SK-N-SH (cell line): Measurements from ENCODE around the gene IKZF1. TPM values are rescaled to one million over a fixed set of nuclear protein-coding genes. Genes with fewer than 3 reads are reported as not detected.

Experiments used
- CTCF ChIA-PET: fragments of 300-600, 350-600 bp; formaldehyde crosslinking; extraction: SDS; loops from one replicate; lab custom pipeline; 2021; lab: Yijun Ruan, JAX
- POLR2A ChIA-PET: fragments of 350-600 bp; sonication (Branson Sonifier 250); formaldehyde crosslinking; extraction: SDS; loops from one replicate; lab custom pipeline; 2020; ENCODE audit warnings: antibody characterized with exemption, inconsistent platforms; lab: Yijun Ruan, JAX
- DNase-seq: peaks from one replicate; pipeline ENCODE4 v3.0.0; 2012
- H2AFZ ChIP-seq: fragments of 200-600 bp; sonication (generic); 2 replicates; pipeline ENCODE4 v1.8.1; 2016; ENCODE audit warnings: antibody characterized with exemption, mild to moderate bottlenecking, low read depth
- H3F3A ChIP-seq: fragments of 200-600 bp; sonication (generic); replicated peaks from 2 replicates; pipeline ENCODE3; 2016; ENCODE audit warnings: antibody characterized with exemption, mild to moderate bottlenecking; ENCODE audit not compliant: insufficient read depth
- H3K27ac ChIP-seq, 2 experiments: fragments of 200-500 bp in 1 of 2; fragments of 200-600 bp in 1 of 2; sonication (Bioruptor generic) in 1 of 2; sonication (generic), shearing (Covaris generic) in 1 of 2; 2 replicates each; pipeline versions ENCODE4 v1.5.1 to v1.6.1; 2014 to 2016; ENCODE audit warnings: low read depth in 2 of 2, inconsistent platforms in 1 of 2, low read length in 1 of 2, mild to moderate bottlenecking in 1 of 2, mixed read lengths in 1 of 2
- H3K27me3 ChIP-seq: fragments of 200-600 bp; sonication (generic), shearing (Covaris generic); 2 replicates; pipeline ENCODE4 v1.6.1; 2016; ENCODE audit warnings: mixed run types; ENCODE audit not compliant: insufficient read depth
- H3K36me3 ChIP-seq, 2 experiments: fragments of 200-500 bp in 1 of 2; fragments of 200-600 bp in 1 of 2; sonication (Bioruptor generic) in 1 of 2; sonication (generic) in 1 of 2; replicated peaks in 1 of 2; 2 replicates each; pipeline versions ENCODE3 to v1.5.1; 2014 to 2016; ENCODE audit warnings: low read length in 1 of 2, mild to moderate bottlenecking in 1 of 2; ENCODE audit not compliant: insufficient read depth in 2 of 2, control insufficient read depth in 1 of 2
- H3K4me1 ChIP-seq, 2 experiments: fragments of 200-500 bp in 1 of 2; fragments of 200-600 bp in 1 of 2; sonication (Bioruptor generic) in 1 of 2; sonication (generic), shearing (Covaris generic) in 1 of 2; 2 replicates each; pipeline versions ENCODE4 v1.5.1 to v1.6.1; 2014 to 2016; ENCODE audit warnings: low read depth in 1 of 2, low read length in 1 of 2, mixed run types in 1 of 2; ENCODE audit not compliant: insufficient read depth in 2 of 2, control insufficient read depth in 1 of 2
- H3K4me2 ChIP-seq: fragments of 200-600 bp; sonication (generic), shearing (Covaris generic); 2 replicates; pipeline ENCODE4 v1.6.1; 2017; ENCODE audit warnings: mixed run types
- H3K4me3 ChIP-seq, 2 experiments: fragments of 200-500 bp in 1 of 2; fragments of 200-600 bp in 1 of 2; sonication (Bioruptor generic) in 1 of 2; sonication (generic), shearing (Covaris generic) in 1 of 2; 2 replicates each; pipeline versions ENCODE4 v1.5.1 to v1.8.1; 2014 to 2016; ENCODE audit warnings: low read depth in 2 of 2, inconsistent platforms in 1 of 2, low read length in 1 of 2, mild to moderate bottlenecking in 1 of 2, mixed read lengths in 1 of 2, moderate library complexity in 1 of 2
- H3K79me2 ChIP-seq: fragments of 200-600 bp; sonication (generic); 2 replicates; pipeline ENCODE4 v1.8.1; 2017; ENCODE audit warnings: mild to moderate bottlenecking; ENCODE audit not compliant: insufficient read depth
- H3K9ac ChIP-seq: fragments of 200-600 bp; sonication (generic); 2 replicates; pipeline ENCODE4 v1.6.1; 2017; ENCODE audit warnings: mixed run types
- H3K9me2 ChIP-seq: fragments of 200-600 bp; sonication (generic); 2 replicates; pipeline ENCODE4 v1.6.1; 2017; ENCODE audit warnings: mixed run types
- H3K9me3 ChIP-seq: fragments of 200-600 bp; sonication (generic); 2 replicates; pipeline ENCODE4 v1.6.1; 2017; ENCODE audit warnings: mixed run types, mild to moderate bottlenecking, moderate library complexity
- H4K20me1 ChIP-seq: fragments of 200-600 bp; sonication (generic); 2 replicates; pipeline ENCODE4 v1.6.1; 2017; ENCODE audit warnings: mild to moderate bottlenecking, mixed run types; ENCODE audit not compliant: insufficient read depth
- CHD2 ChIP-seq: fragments of 150-350 bp; IDR thresholded peaks from 2 replicates; pipeline ENCODE4 v1.6.1; 2018; ENCODE audit warnings: low read length; ENCODE audit not compliant: partially characterized antibody
- EZH2phosphoT487 ChIP-seq: fragments of 200-600 bp; sonication (generic); IDR thresholded peaks from 2 replicates; pipeline ENCODE4 v1.6.1; 2017; ENCODE audit warnings: low read depth, mixed run types, mild to moderate bottlenecking, antibody characterized with exemption, moderate library complexity, borderline replicate concordance
- FOSL2 ChIP-seq: IDR thresholded peaks from 2 replicates; pipeline ENCODE4 v1.4.0; 2012; ENCODE audit warnings: low read depth, mild to moderate bottlenecking, moderate library complexity, borderline replicate concordance
- FOXM1 ChIP-seq: IDR thresholded peaks from 2 replicates; pipeline ENCODE4 v1.4.0; 2012; ENCODE audit warnings: low read depth, mild to moderate bottlenecking
- GABPA ChIP-seq: IDR thresholded peaks from 2 replicates; pipeline ENCODE4 v1.4.0; 2012; ENCODE audit warnings: low read depth, mild to moderate bottlenecking
- GATA2 ChIP-seq: sonication (generic); formaldehyde crosslinking; IDR thresholded peaks from 2 replicates; pipeline ENCODE4 v1.5.0; 2020; ENCODE audit warnings: mild to moderate bottlenecking, missing genetic modification reagents
- MEF2A ChIP-seq: IDR thresholded peaks from 2 replicates; pipeline ENCODE4 v1.4.0; 2012; ENCODE audit warnings: low read depth, borderline replicate concordance
- MXI1 ChIP-seq: IDR thresholded peaks from 2 replicates; pipeline ENCODE4 v1.6.1; 2012; ENCODE audit warnings: mild to moderate bottlenecking, low read depth, low read length, improper control_type of control experiment
- NFIC ChIP-seq: IDR thresholded peaks from 2 replicates; pipeline ENCODE4 v1.4.0; 2012; ENCODE audit warnings: borderline replicate concordance
- NRF1 ChIP-seq: IDR thresholded peaks from 2 replicates; pipeline ENCODE4 v1.6.1; 2012; ENCODE audit warnings: low read depth, mild to moderate bottlenecking, low read length
- POLR2AphosphoS5 ChIP-seq: IDR thresholded peaks from 2 replicates; pipeline ENCODE4 v1.6.1; 2012; ENCODE audit warnings: low read depth, low read length
- RCOR1 ChIP-seq: fragments of 150-350 bp; IDR thresholded peaks from 2 replicates; pipeline ENCODE4 v1.6.1; 2017; ENCODE audit warnings: antibody characterized with exemption, low read length
- RFX5 ChIP-seq: IDR thresholded peaks from 2 replicates; pipeline ENCODE4 v1.6.1; 2012; ENCODE audit warnings: mild to moderate bottlenecking, improper control_type of control experiment, low read length
- RXRA ChIP-seq: IDR thresholded peaks from 2 replicates; pipeline ENCODE4 v1.4.0; 2012; ENCODE audit warnings: low read depth, mild to moderate bottlenecking, borderline replicate concordance
- SIN3A ChIP-seq: IDR thresholded peaks from 2 replicates; pipeline ENCODE4 v1.6.1; 2012; ENCODE audit warnings: low read depth, mild to moderate bottlenecking, low read length, moderate library complexity, borderline replicate concordance
- SMC3 ChIP-seq: IDR thresholded peaks from 2 replicates; pipeline ENCODE4 v1.6.1; 2012; ENCODE audit warnings: low read depth, low read length, improper control_type of control experiment
- TAF1 ChIP-seq: IDR thresholded peaks from 2 replicates; pipeline ENCODE4 v1.6.1; 2012; ENCODE audit warnings: low read depth, mild to moderate bottlenecking, low read length, moderate library complexity, borderline replicate concordance
- TCF12 ChIP-seq: IDR thresholded peaks from 2 replicates; pipeline ENCODE4 v1.4.0; 2012
- TEAD4 ChIP-seq: IDR thresholded peaks from 2 replicates; pipeline ENCODE4 v1.4.0; 2012; ENCODE audit warnings: mild to moderate bottlenecking, borderline replicate concordance; ENCODE audit not compliant: insufficient read depth
- WGBS: methylation state at CpG from one replicate; pipeline ENCODE4 v1.1.6; 2017; ENCODE audit warnings: low lambda C conversion rate; 5-methylcytosine and 5-hydroxymethylcytosine counted together
- polyA plus RNA-seq, 3 experiments: library from polyadenylated mRNA; depleted of rRNA; stranded (reverse); fragments of >200 nt; gene quantifications; 2 replicates each; pipeline ENCODE4 v1.2.3, GENCODE V29; 2012
- TF ChIP-seq, protein P1 (sequence below): IDR thresholded peaks from 2 replicates; pipeline ENCODE4 v1.4.0; 2012; ENCODE audit warnings: low read depth, borderline replicate concordance
- TF ChIP-seq, protein P2 (sequence below): IDR thresholded peaks from 2 replicates; pipeline ENCODE4 v1.6.1; 2012; ENCODE audit warnings: mild to moderate bottlenecking, low read depth, low read length, moderate library complexity
- TF ChIP-seq, protein P3 (sequence below): IDR thresholded peaks from 2 replicates; pipeline ENCODE4; 2012

The IKZF1 gene
- polyA plus RNA-seq (2012; rRNA removed) = not detected in 2 replicates
- not detected in 2 replicates for polyA plus RNA-seq (2012; cell fraction: cytosol; rRNA removed)
- polyA plus RNA-seq (2012; cell fraction: nucleus; rRNA removed) = not detected in 2 replicates

DNA sequence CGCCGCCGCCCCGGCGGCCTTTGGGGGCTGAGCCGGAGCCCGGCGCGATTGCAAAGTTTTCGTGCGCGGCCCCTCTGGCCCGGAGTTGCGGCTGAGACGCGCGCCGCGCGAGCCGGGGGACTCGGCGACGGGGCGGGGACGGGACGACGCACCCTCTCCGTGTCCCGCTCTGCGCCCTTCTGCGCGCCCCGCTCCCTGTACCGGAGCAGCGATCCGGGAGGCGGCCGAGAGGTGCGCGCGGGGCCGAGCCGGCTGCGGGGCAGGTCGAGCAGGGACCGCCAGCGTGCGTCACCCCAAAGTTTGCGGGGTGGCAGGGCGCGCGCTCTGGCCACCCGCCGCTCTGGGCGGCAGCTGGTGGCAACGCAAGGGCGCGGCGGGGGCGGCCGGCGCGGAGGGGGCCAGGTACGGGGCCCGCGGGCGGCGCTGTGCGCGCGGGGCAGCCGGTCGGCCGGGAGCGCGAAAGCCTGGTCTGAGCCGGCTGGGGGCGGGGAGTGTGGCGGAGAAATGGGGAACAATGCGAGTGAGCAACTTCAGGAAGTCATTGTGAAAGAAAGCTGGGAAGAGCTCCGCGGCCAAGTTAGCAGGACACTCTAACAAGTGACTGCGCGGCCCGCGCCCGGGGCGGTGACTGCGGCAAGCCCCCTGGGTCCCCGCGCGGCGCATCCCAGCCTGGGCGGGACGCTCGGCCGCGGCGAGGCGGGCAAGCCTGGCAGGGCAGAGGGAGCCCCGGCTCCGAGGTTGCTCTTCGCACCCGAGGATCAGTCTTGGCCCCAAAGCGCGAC, at the start of gene IKZF1:
Gene IKZF1 (plus strand): TSS at position 588 of the 782 bp plus-strand sequence. CDS start 14,346 bp downstream, outside the sequence.
- CTCF ChIA-PET = interaction anchor here (1.0 to 2.0 kb wide), 4 partner anchors 8 to 74 kb away, joined by 3 to 4 read pairs (median 4); no protein-coding TSS in a partner anchor
- POLR2A ChIA-PET = no interaction called here
- H3K27ac ChIP-seq = no peak within 1 kb of the TSS
- no peak within 1 kb of the TSS for H3K4me2 ChIP-seq
- peaks cover 0 to 3% of the 10 kb centered on the region in 2 experiments; a peak in 1 of 4 replicates for H3K4me1 ChIP-seq
- peaks cover 24% of the 10 kb centered on the region for H3K27me3 ChIP-seq
- no peaks in the 10 kb centered on the region for H3F3A ChIP-seq
- peak; percentile 66 for DNase-seq
- H4K20me1 ChIP-seq = no peaks in the 10 kb centered on the region
- no peak within 1 kb of the TSS; the same call in 1 of the 2 replicates for H2AFZ ChIP-seq
- no peaks in the 10 kb centered on the region; the same call in 1 of the 2 replicates for H3K9me3 ChIP-seq
- H3K9ac ChIP-seq = no peak within 1 kb of the TSS
- no peaks in the 10 kb centered on the region for H3K9me2 ChIP-seq
- H3K4me3 ChIP-seq = peak within 1 kb of the TSS in 1 of 2 experiments; percentile 38; a peak in 2 of 4 replicates
- TF ChIP-seq RCOR1 (no peak), FOXM1 (no peak), TEAD4 (no peak), EZH2phosphoT487 (no peak), NRF1 (no peak), MXI1 (no peak), NFIC (no peak), TAF1 (no peak), MEF2A (no peak), GATA2 (no peak), TCF12 (no peak), POLR2AphosphoS5 (no peak), FOSL2 (no peak), SMC3 (no peak), SIN3A (no peak), CHD2 (no peak)
- TF ChIP-seq, protein P1, sequence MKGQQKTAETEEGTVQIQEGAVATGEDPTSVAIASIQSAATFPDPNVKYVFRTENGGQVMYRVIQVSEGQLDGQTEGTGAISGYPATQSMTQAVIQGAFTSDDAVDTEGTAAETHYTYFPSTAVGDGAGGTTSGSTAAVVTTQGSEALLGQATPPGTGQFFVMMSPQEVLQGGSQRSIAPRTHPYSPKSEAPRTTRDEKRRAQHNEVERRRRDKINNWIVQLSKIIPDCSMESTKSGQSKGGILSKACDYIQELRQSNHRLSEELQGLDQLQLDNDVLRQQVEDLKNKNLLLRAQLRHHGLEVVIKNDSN = no peak
- 3% methylated on average over 47 of the region's 107 CpGs for WGBS
- no peaks in the 10 kb centered on the region for H3K36me3 ChIP-seq
- no peaks in the 10 kb centered on the region for H3K79me2 ChIP-seq

DNA sequence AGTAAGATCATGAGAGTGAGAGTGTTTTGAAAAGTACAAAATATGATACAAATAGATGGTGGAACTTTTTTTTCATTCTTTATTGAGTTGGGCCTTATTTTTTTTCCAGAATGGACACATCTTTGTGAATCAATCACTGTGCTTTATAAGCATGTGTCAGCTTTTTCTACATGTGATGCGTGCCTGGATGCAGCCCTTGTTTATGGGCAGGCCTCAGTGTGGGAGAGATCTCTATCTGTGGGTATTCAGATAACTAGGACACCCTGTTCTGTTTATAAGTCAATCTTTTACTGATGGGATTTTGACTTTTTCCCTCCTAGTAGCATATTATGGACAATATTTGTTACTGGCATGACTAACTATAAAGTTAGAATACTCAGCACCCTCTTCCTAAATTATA, 42.9 kb upstream of the IKZF1 start:
- no peaks in the 10 kb centered on the region for H3K27me3 ChIP-seq
- TF ChIP-seq FOSL2 = no peak
- no peak for TF ChIP-seq GATA2
- TF ChIP-seq TCF12 = no peak
- TF ChIP-seq RFX5 = no peak
- no peak for TF ChIP-seq RXRA
- TF ChIP-seq, protein P2, sequence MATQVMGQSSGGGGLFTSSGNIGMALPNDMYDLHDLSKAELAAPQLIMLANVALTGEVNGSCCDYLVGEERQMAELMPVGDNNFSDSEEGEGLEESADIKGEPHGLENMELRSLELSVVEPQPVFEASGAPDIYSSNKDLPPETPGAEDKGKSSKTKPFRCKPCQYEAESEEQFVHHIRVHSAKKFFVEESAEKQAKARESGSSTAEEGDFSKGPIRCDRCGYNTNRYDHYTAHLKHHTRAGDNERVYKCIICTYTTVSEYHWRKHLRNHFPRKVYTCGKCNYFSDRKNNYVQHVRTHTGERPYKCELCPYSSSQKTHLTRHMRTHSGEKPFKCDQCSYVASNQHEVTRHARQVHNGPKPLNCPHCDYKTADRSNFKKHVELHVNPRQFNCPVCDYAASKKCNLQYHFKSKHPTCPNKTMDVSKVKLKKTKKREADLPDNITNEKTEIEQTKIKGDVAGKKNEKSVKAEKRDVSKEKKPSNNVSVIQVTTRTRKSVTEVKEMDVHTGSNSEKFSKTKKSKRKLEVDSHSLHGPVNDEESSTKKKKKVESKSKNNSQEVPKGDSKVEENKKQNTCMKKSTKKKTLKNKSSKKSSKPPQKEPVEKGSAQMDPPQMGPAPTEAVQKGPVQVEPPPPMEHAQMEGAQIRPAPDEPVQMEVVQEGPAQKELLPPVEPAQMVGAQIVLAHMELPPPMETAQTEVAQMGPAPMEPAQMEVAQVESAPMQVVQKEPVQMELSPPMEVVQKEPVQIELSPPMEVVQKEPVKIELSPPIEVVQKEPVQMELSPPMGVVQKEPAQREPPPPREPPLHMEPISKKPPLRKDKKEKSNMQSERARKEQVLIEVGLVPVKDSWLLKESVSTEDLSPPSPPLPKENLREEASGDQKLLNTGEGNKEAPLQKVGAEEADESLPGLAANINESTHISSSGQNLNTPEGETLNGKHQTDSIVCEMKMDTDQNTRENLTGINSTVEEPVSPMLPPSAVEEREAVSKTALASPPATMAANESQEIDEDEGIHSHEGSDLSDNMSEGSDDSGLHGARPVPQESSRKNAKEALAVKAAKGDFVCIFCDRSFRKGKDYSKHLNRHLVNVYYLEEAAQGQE = no peak
- TF ChIP-seq POLR2AphosphoS5 = no peak
- TF ChIP-seq GABPA = no peak
- TF ChIP-seq, protein P3, sequence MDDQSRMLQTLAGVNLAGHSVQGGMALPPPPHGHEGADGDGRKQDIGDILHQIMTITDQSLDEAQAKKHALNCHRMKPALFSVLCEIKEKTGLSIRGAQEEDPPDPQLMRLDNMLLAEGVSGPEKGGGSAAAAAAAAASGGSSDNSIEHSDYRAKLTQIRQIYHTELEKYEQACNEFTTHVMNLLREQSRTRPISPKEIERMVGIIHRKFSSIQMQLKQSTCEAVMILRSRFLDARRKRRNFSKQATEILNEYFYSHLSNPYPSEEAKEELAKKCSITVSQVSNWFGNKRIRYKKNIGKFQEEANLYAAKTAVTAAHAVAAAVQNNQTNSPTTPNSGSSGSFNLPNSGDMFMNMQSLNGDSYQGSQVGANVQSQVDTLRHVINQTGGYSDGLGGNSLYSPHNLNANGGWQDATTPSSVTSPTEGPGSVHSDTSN = no peak
- DNase-seq = no peak
- ChIA-PET POLR2A (no interaction called here), CTCF (interaction anchor here (0.6 to 1.2 kb wide), 2 partner anchors 44 to 56 kb away, joined by 3 read pairs; no protein-coding TSS in a partner anchor)
- H4K20me1 ChIP-seq = no peaks in the 10 kb centered on the region
- no peak overlapping the region for H3K4me2 ChIP-seq
- no peaks in the 10 kb centered on the region for H3K9me2 ChIP-seq
- no peak overlapping the region for H3K4me3 ChIP-seq
- H3K4me1 ChIP-seq = no peaks in the 10 kb centered on the region; a peak in 2 of 4 replicates
- H3F3A ChIP-seq = no peaks in the 10 kb centered on the region
- H2AFZ ChIP-seq = no peak overlapping the region
- no peak overlapping the region for H3K9ac ChIP-seq
- H3K36me3 ChIP-seq = no peaks in the 10 kb centered on the region
- no peaks in the 10 kb centered on the region for H3K9me3 ChIP-seq
- H3K27ac ChIP-seq = no peak overlapping the region
- 23% methylated on average over 1 of the region's 1 CpG for WGBS
- no peaks in the 10 kb centered on the region for H3K79me2 ChIP-seq
